GM10847 (cell line): ENCODE measurements around the gene GAA.

Experiments used
- POLR2A ChIP-seq: IDR thresholded peaks from 2 replicates; pipeline ENCODE4 v1.6.1; 2011; ENCODE audit not compliant: insufficient read length; ENCODE audit errors: extremely low read depth

Gene GAA

GRCh38 chr17:80163336-80163735, 62.0 kb downstream of the GAA start:
- no peak for TF ChIP-seq POLR2A

- no peak for TF ChIP-seq POLR2A
Observed at GRCh38 chr17:80164185-80164584, 62.8 kb downstream of the GAA start.

GRCh38 chr17:80166446-80166845, 65.1 kb downstream of the GAA start:
- TF ChIP-seq POLR2A: no peak

GRCh38 chr17:80168371-80168770, 67.0 kb downstream of the GAA start:
- no peak for TF ChIP-seq POLR2A

- no peak for TF ChIP-seq POLR2A
Observed at GRCh38 chr17:80169107-80169506, 67.7 kb downstream of the GAA start.
